Endothelial cell of umbilical vein (primary cell): ENCODE measurements around the gene IRF5. TPM values are rescaled to one million over a fixed set of nuclear protein-coding genes. Genes with fewer than 3 reads are reported as not detected.

Experiments
- BruUV-seq: library from RNA; stranded (reverse); fragments of 400-500 nt; replicated peaks from 2 replicates; lab custom pipeline; 2021; lab: Mats Ljungman, UMichigan
- CTCF ChIA-PET: fragments of 300-600, 350-600 bp; sonication (Branson Sonifier 250); formaldehyde crosslinking; loops from one replicate; lab custom pipeline; 2021; ENCODE audit warnings: antibody characterized with exemption, inconsistent platforms; lab: Charles Lee
- POLR2A ChIA-PET: fragments of 300-600, 350-600 bp; sonication (Branson Sonifier 250); formaldehyde crosslinking; loops from one replicate; lab custom pipeline; 2021; ENCODE audit warnings: antibody characterized with exemption, inconsistent platforms; lab: Charles Lee
- DNase-seq: peaks from one replicate; pipeline ENCODE4 v3.0.0-alpha.2; 2011; ENCODE audit warnings: low read depth, low spot score
- FAIRE-seq: peaks from 2 replicates; lab custom pipeline; 2011; peaks lifted over from hg19 to GRCh38; lab: Jason Lieb, UNC
- H2AFZ ChIP-seq: 2 replicates; pipeline ENCODE4 v1.6.0; 2012; ENCODE audit warnings: low read depth, low read length, control low read depth, inconsistent platforms
- H3K27ac ChIP-seq: 2 replicates; pipeline ENCODE4 v1.5.1; 2011; ENCODE audit warnings: low read depth, mild to moderate bottlenecking, control low read depth, low read length, moderate library complexity; ENCODE audit not compliant: insufficient read depth
- H3K27me3 ChIP-seq, 2 experiments: 2 replicates each; pipeline versions ENCODE4 v1.6.0 to v1.6.1; 2011; ENCODE audit warnings: low read length in 2 of 2, mixed read lengths in 1 of 2; ENCODE audit not compliant: control insufficient read depth in 2 of 2, insufficient read depth in 2 of 2
- H3K36me3 ChIP-seq, 2 experiments: 2 replicates in 1 of 2; 3 replicates in 1 of 2; pipeline ENCODE4 v1.5.1; 2011; ENCODE audit warnings: low read length in 2 of 2, mild to moderate bottlenecking in 1 of 2, moderate library complexity in 1 of 2; ENCODE audit not compliant: control insufficient read depth in 2 of 2, insufficient read depth in 2 of 2; ENCODE audit errors: extremely low read depth in 1 of 2
- H3K4me1 ChIP-seq: 3 replicates; pipeline ENCODE4 v1.5.1; 2011; ENCODE audit warnings: mild to moderate bottlenecking, low read length; ENCODE audit not compliant: control insufficient read depth, insufficient read depth; ENCODE audit errors: extremely low read depth
- H3K4me2 ChIP-seq: 2 replicates; pipeline ENCODE4 v1.6.1; 2011; ENCODE audit warnings: low read length, control low read depth, mixed read lengths; ENCODE audit not compliant: insufficient read depth
- H3K4me3 ChIP-seq, 3 experiments: fragments of 200-600 bp in 1 of 3; sonication (generic), shearing (Covaris generic) in 1 of 3; replicated peaks in 1 of 3; 2 replicates each; pipeline ENCODE4 v1.5.1; 2011 to 2016; ENCODE audit warnings: control low read depth in 3 of 3, low read length in 3 of 3, mild to moderate bottlenecking in 2 of 3, inconsistent platforms in 1 of 3, low read depth in 1 of 3, moderate library complexity in 1 of 3; ENCODE audit not compliant: insufficient read depth in 1 of 3
- H3K79me2 ChIP-seq: 2 replicates; pipeline ENCODE4 v1.6.0; 2012; ENCODE audit warnings: low read length, inconsistent platforms; ENCODE audit not compliant: control insufficient read depth, insufficient read depth
- H3K9ac ChIP-seq: replicated peaks from 2 replicates; pipeline ENCODE3; 2011; ENCODE audit warnings: low read length, control low read depth; ENCODE audit not compliant: insufficient read depth; ENCODE audit errors: extremely low read depth
- H3K9me1 ChIP-seq: replicated peaks from 3 replicates; pipeline ENCODE4 v1.6.0; 2011; ENCODE audit warnings: mild to moderate bottlenecking, low read length; ENCODE audit not compliant: control insufficient read depth, insufficient read depth; ENCODE audit errors: extremely low read depth
- H3K9me3 ChIP-seq: replicated peaks from 2 replicates; pipeline ENCODE4 v1.5.1; 2012; ENCODE audit warnings: low read length, inconsistent platforms; ENCODE audit not compliant: control insufficient read depth, insufficient read depth
- H4K20me1 ChIP-seq: replicated peaks from 2 replicates; pipeline ENCODE3; 2011; ENCODE audit warnings: mild to moderate bottlenecking, low read length; ENCODE audit not compliant: control insufficient read depth, insufficient read depth; ENCODE audit errors: extremely low read depth
- CTCF ChIP-seq, 2 donors: IDR thresholded peaks; 1 replicate in 1 of 2; 2 replicates in 1 of 2; pipeline ENCODE4 v1.5.1; 2011; ENCODE audit warnings: low read length in 2 of 2, mild to moderate bottlenecking in 2 of 2, moderate library complexity in 2 of 2, control low read depth in 1 of 2, inconsistent platforms in 1 of 2, low read depth in 1 of 2; ENCODE audit not compliant: insufficient read depth in 1 of 2; ENCODE audit errors: extremely low read depth in 1 of 2
- EZH2 ChIP-seq: IDR thresholded peaks from 2 replicates; pipeline ENCODE4 v1.6.1; 2012; ENCODE audit warnings: borderline replicate concordance, low read depth, mild to moderate bottlenecking, moderate library complexity, low read length, inconsistent platforms; ENCODE audit not compliant: severe bottlenecking
- FOS ChIP-seq: IDR thresholded peaks from 2 replicates; pipeline ENCODE4 v1.6.1; 2011; ENCODE audit warnings: mild to moderate bottlenecking, low read length, moderate library complexity, borderline replicate concordance; ENCODE audit not compliant: insufficient read depth
- GATA2 ChIP-seq: IDR thresholded peaks from 2 replicates; pipeline ENCODE4 v1.7.0; 2011; ENCODE audit warnings: low read depth, mild to moderate bottlenecking, moderate library complexity, mixed read lengths, low read length; ENCODE audit not compliant: insufficient read length, insufficient read depth
- JUN ChIP-seq: IDR thresholded peaks from 2 replicates; pipeline ENCODE4 v1.6.1; 2011; ENCODE audit warnings: borderline replicate concordance, low read depth; ENCODE audit not compliant: insufficient read length, insufficient read depth
- MAX ChIP-seq: IDR thresholded peaks from 2 replicates; pipeline ENCODE4 v1.6.1; 2011; ENCODE audit not compliant: insufficient read depth, insufficient read length
- MYC ChIP-seq: IDR thresholded peaks from one replicate; pipeline ENCODE4 v1.6.1; 2011; ENCODE audit warnings: mild to moderate bottlenecking, low read depth, low read length
- POLR2A ChIP-seq: IDR thresholded peaks from 2 replicates; pipeline ENCODE4 v1.6.1; 2012; ENCODE audit warnings: low read depth, mild to moderate bottlenecking, control low read depth, low read length
- POLR2AphosphoS5 ChIP-seq: IDR thresholded peaks from 2 replicates; pipeline ENCODE4 v1.6.1; 2012; ENCODE audit warnings: low read depth, mild to moderate bottlenecking, control low read depth, low read length, moderate library complexity; ENCODE audit not compliant: insufficient read depth
- dilution Hi-C: fragments of 300-500 bp; cut with MboI; formaldehyde crosslinking; loops from one replicate; pipeline ENCODE4 v1.15.0; 2019; ENCODE audit warnings: low sequenced_read_pairs; ENCODE audit not compliant: extremely low pct_ligation_motif_present
- intact Hi-C: fragments of 100-400 bp; cut with micrococcal nuclease; formaldehyde crosslinking; loops from one replicate; pipeline ENCODE4 v1.10.0; 2022
- polyA plus RNA-seq, 4 experiments: library from polyadenylated mRNA; depleted of rRNA in 3 of 4; stranded (reverse) in 3 of 4; unstranded in 1 of 4; fragments of >200 nt; gene quantifications; 2 replicates each; pipeline versions ENCODE4 v1.2.1 to v1.2.3, GENCODE V29; 2011 to 2012; ENCODE audit warnings: missing spikeins in 1 of 4
- total RNA-seq: library from RNA; stranded (reverse); gene quantifications from 2 replicates; pipeline ENCODE4 v1.2.3, GENCODE V29; 2021

The IRF5 gene
- total and polyA plus RNA-seq, 2 donors (not counting 3 experiments of a cell fraction or from before 2014, with no cell fraction given): 0.31 to 0.36 TPM

- H3K9me3 ChIP-seq: no peaks in the 10 kb centered on the region
- H3K79me2 ChIP-seq: no peaks in the 10 kb centered on the region
- no peaks in the 10 kb centered on the region for H3K4me1 ChIP-seq
- no peak for DNase-seq
- no peaks in the 10 kb centered on the region for H4K20me1 ChIP-seq
- BruUV-seq: no TSS peak
- TF ChIP-seq FOS: no peak
- TF ChIP-seq POLR2AphosphoS5: no peak
- no peak for TF ChIP-seq MYC
- no peak for TF ChIP-seq CTCF (IDR thresholded peaks at IDR 0.05; ENCODE audit: extremely low read depth in 1 of 2, insufficient read depth in 1 of 2, low read depth in 1 of 2, low read length in 2 of 2)
- TF ChIP-seq POLR2A: no peak
- no peak for TF ChIP-seq EZH2
- TF ChIP-seq JUN: no peak
- TF ChIP-seq GATA2: no peak
- no peak for TF ChIP-seq MAX
- no peak for FAIRE-seq
- no peak overlapping the region for H3K9ac ChIP-seq
- H3K27me3 ChIP-seq: no peaks in the 10 kb centered on the region
- H3K27ac ChIP-seq: no peak overlapping the region
- POLR2A ChIA-PET: no interaction called here
- no peak overlapping the region for H2AFZ ChIP-seq
- intact Hi-C loops (no loop called here), dilution Hi-C loops (no loop called here)
- CTCF ChIA-PET: interaction anchor here (2.5 kb wide), 1 partner anchor 109 kb away, joined by 6 read pairs; no protein-coding TSS in a partner anchor
- H3K9me1 ChIP-seq: no peaks in the 10 kb centered on the region
- H3K36me3 ChIP-seq: peaks cover 9 to 14% of the 10 kb centered on the region in 2 experiments
- no peak overlapping the region for H3K4me2 ChIP-seq
- H3K4me3 ChIP-seq: no peak overlapping the region
Observed at GRCh38 chr7:128982105-128982504, 44.4 kb downstream of the IRF5 start.
